GM23248 (cell line): Measurements from ENCODE around the gene FBXO9.

Experiments
- EZH2 ChIP-seq: fragments of 200-600 bp; sonication (generic); IDR thresholded peaks from 2 replicates; pipeline ENCODE4 v1.6.1; 2018; ENCODE audit warnings: antibody characterized with exemption, mild to moderate bottlenecking; ENCODE audit not compliant: insufficient read depth, poor library complexity, severe bottlenecking
- EZH2phosphoT487 ChIP-seq: fragments of 200-600 bp; sonication (generic); IDR thresholded peaks from 2 replicates; pipeline ENCODE4 v1.6.1; 2018; ENCODE audit warnings: antibody characterized with exemption, moderate library complexity, mild to moderate bottlenecking, low read depth; ENCODE audit not compliant: insufficient read depth

- TF ChIP-seq EZH2 (no peak), EZH2phosphoT487 (no peak)
These were observed 21.1 kb upstream of the FBXO9 start for GRCh38 chr6:53044071-53044470.
